Cardiac muscle cell (in vitro differentiated cells and primary cell): Measurements from ENCODE around the gene CANT1. TPM values are rescaled to one million over a fixed set of nuclear protein-coding genes. Genes with fewer than 3 reads are reported as not detected.

Experiments
- DNase-seq, 2 donors: peaks; one replicate each; pipeline versions ENCODE4 v3.0.0 to v3.0.0-alpha.2; 2010 to 2017; ENCODE audit warnings: low read depth in 1 of 2, low spot score in 1 of 2
- H3K27ac ChIP-seq: fragments of 200-600 bp; sonication (generic); 2 replicates; pipeline ENCODE4 v1.5.1; 2016
- H3K27me3 ChIP-seq: fragments of 200-600 bp; sonication (generic); 2 replicates; pipeline ENCODE4 v1.6.0; 2016; ENCODE audit warnings: control low read depth
- H3K36me3 ChIP-seq: fragments of 200-600 bp; sonication (generic); 2 replicates; pipeline ENCODE4 v1.5.1; 2016; ENCODE audit warnings: control low read depth
- H3K4me1 ChIP-seq: fragments of 200-600 bp; sonication (generic); 2 replicates; pipeline ENCODE4 v1.8.1; 2017; ENCODE audit warnings: low read depth, mild to moderate bottlenecking, mixed run types
- H3K4me3 ChIP-seq: fragments of 200-600 bp; sonication (generic); 2 replicates; pipeline ENCODE4 v1.5.1; 2016; ENCODE audit warnings: mild to moderate bottlenecking
- H3K9me3 ChIP-seq: fragments of 200-600 bp; sonication (generic); 2 replicates; pipeline ENCODE4 v1.5.1; 2017; ENCODE audit warnings: low read depth, mild to moderate bottlenecking, control low read depth
- CTCF ChIP-seq: IDR thresholded peaks from 2 replicates; pipeline ENCODE4 v1.5.1; 2012; ENCODE audit warnings: low read depth, mild to moderate bottlenecking, low read length
- polyA plus RNA-seq: library from polyadenylated mRNA; unstranded; fragments of >200 nt; fragmentation: Nextera tagmentation; extraction: Ambion mirVana; gene quantifications from 2 replicates; pipeline ENCODE4 v1.2.1, GENCODE V29; 2016
- total RNA-seq: library from RNA; depleted of rRNA; stranded (reverse); fragments of >200 nt; gene quantifications from 2 replicates; pipeline ENCODE4 v1.2.3, GENCODE V29; 2016

Gene CANT1
- total and polyA plus RNA-seq, 2 experiments from 2014 or later = 33.6 to 55.3 TPM

- no peak for TF ChIP-seq CTCF
- Histone ChIP-seq H3K27ac (no peak overlapping the region), H3K36me3 (no peaks in the 10 kb centered on the region), H3K4me1 (peaks cover 14% of the 10 kb centered on the region), H3K27me3 (no peaks in the 10 kb centered on the region), H3K9me3 (no peaks in the 10 kb centered on the region), H3K4me3 (no peak overlapping the region)
- no peak for DNase-seq
Observed at GRCh38 chr17:79007504-79008381, 1.8 kb downstream of the CANT1 start.

DNA sequence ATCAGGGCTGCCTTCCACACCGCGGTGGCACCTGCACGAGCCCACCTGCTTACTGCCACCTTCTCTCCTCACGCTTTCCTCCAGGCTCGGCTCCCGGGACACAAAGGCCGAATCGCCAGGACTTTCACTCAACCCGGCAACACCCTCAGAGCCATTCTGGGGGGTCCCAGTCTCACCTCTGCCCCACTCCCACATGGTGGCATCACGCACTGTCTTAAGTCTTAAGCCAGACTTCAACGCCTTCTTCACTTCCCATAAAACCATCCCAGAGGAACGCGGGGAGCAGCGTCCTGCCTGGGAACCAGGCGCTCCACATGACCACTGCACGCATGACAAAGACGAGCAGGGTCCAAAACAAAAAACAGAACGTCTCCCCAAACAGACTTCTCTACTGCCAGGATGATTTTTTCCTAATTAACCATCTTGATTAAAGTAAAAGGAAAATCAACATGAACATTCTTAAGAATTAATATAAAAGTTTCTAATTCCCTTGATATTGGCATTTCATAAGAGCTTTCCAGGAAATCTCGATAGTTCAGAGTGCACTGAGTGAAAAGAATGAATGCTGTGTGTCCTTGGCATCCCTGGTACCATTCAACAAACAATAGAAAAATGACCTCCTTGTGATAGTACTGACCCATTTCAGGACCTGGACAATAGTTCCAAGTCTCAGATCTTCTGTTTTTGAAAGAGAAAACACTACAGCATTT, 2.6 kb downstream of the CANT1 start:
- no peak for DNase-seq
- Histone ChIP-seq H3K27me3 (no peaks in the 10 kb centered on the region), H3K36me3 (no peaks in the 10 kb centered on the region), H3K27ac (no peak overlapping the region), H3K9me3 (no peaks in the 10 kb centered on the region), H3K4me1 (peaks cover 14% of the 10 kb centered on the region), H3K4me3 (no peak overlapping the region)
- no peak for TF ChIP-seq CTCF

DNA sequence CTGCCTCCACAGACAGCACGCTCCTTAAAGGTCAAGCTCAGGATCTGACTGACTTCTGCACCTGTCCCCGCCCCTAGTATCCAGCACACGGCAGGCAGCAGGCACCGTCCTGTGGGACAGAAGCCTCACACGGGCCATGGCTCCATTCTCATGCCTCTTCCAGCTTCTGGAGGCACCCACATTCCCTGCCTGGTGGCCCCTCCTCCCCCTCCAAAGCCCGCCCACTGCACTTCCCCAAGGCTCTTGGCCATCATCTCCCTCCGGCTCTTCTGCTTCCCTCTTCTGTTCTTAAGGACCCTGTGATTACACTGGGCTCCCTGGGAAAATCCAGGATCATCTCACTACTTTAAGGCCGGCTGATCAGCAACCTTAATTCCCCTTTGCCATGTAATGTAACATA, 3.5 kb downstream of the CANT1 start:
- no peak for DNase-seq
- Histone ChIP-seq H3K4me1 (peaks cover 14% of the 10 kb centered on the region), H3K27me3 (no peaks in the 10 kb centered on the region), H3K36me3 (no peaks in the 10 kb centered on the region), H3K9me3 (no peaks in the 10 kb centered on the region), H3K27ac (no peak overlapping the region), H3K4me3 (no peak overlapping the region)
- no peak for TF ChIP-seq CTCF

GRCh38 chr17:79005063-79005861, 4.3 kb downstream of the CANT1 start:
- Histone ChIP-seq H3K4me3 (no peak overlapping the region), H3K9me3 (no peaks in the 10 kb centered on the region), H3K27me3 (no peaks in the 10 kb centered on the region), H3K27ac (no peak overlapping the region), H3K36me3 (no peaks in the 10 kb centered on the region), H3K4me1 (peaks cover 11% of the 10 kb centered on the region)
- no peak for TF ChIP-seq CTCF
- DNase-seq = no peak

GRCh38 chr17:79003661-79004411, 5.7 kb downstream of the CANT1 start:
- Histone ChIP-seq H3K9me3 (no peaks in the 10 kb centered on the region), H3K27me3 (no peaks in the 10 kb centered on the region), H3K4me3 (no peak overlapping the region), H3K27ac (no peak overlapping the region), H3K4me1 (peaks cover 6% of the 10 kb centered on the region), H3K36me3 (no peaks in the 10 kb centered on the region)
- no peak for TF ChIP-seq CTCF
- no peak for DNase-seq
